ENCODE data around the gene QPCTL.
"Not testable (repeated sequence)": the region's sequence is repeated elsewhere in the genome, so short reads cannot be mapped to it uniquely, and the experiment has no call there.

Gene QPCTL

DNA sequence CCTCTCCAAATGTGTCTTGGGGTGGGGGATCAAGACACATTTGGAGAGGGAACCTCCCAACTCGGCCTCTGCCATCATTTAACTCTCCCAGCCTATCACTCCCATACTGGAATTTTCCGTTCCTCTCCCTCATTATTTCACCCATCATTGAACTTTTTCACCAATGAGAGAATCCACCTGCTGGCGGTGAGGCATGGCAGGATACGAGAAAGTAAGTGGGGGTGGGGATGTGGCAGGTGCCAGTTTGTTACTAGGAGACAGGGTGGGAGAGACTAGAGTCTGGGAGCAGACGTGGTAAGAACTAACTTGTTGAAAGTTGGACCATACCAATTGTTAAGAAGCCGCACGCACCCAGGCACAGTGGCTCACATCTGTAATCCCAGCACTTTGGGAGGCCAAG, 17.5 kb upstream of the QPCTL start:
- CTCF ChIA-PET: interaction anchor here (0.7 kb wide), 1 partner anchor 65 kb away, joined by 3 read pairs; no protein-coding TSS in a partner anchor
- DNase-seq (ENCODE audit: low spot score): no peak
- POLR2A ChIA-PET (ENCODE audit: low non-redundant PET): no interaction called here
- H3K27ac ChIP-seq: no peak overlapping the region
- TF ChIP-seq, protein P1, sequence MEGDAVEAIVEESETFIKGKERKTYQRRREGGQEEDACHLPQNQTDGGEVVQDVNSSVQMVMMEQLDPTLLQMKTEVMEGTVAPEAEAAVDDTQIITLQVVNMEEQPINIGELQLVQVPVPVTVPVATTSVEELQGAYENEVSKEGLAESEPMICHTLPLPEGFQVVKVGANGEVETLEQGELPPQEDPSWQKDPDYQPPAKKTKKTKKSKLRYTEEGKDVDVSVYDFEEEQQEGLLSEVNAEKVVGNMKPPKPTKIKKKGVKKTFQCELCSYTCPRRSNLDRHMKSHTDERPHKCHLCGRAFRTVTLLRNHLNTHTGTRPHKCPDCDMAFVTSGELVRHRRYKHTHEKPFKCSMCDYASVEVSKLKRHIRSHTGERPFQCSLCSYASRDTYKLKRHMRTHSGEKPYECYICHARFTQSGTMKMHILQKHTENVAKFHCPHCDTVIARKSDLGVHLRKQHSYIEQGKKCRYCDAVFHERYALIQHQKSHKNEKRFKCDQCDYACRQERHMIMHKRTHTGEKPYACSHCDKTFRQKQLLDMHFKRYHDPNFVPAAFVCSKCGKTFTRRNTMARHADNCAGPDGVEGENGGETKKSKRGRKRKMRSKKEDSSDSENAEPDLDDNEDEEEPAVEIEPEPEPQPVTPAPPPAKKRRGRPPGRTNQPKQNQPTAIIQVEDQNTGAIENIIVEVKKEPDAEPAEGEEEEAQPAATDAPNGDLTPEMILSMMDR (conservative IDR thresholded peaks at IDR 0.05; ENCODE audit: low read depth): no peak

DNA sequence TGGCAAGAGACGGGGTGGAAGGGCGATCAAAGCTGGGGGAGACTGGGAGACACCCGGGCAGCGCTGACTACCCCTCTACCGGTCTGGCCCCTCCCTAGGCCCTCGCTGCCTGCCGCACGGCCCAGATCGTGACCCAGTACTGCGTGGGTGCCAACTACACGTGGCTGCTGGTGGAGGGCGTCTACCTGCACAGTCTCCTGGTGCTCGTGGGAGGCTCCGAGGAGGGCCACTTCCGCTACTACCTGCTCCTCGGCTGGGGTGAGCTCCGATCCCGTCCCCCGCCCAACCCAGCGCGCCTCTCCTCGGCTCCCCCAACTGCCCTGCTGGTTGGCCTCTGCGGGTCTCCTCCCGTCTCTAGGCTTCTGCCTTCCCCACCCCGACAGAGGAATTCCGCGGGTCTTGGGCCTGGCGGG, 15.6 kb upstream of the QPCTL start:
- peak overlapping the region; percentile 52 for H3K27ac ChIP-seq
- ChIA-PET POLR2A (ENCODE audit: low non-redundant PET) (interaction anchor here (1.0 kb wide), 1 partner anchor 15 kb away, joined by 3 read pairs; the partner anchor contains the start of gene QPCTL), CTCF (interaction anchor here (0.5 to 1.1 kb wide), 3 partner anchors 16 to 804 kb away, joined by 3 to 5 read pairs (median 4); partner anchors contain the start of gene QPCTL)
- DNase-seq (ENCODE audit: low spot score): no peak
- TF ChIP-seq, protein P1 (conservative IDR thresholded peaks at IDR 0.05; ENCODE audit: low read depth): no peak

DNA sequence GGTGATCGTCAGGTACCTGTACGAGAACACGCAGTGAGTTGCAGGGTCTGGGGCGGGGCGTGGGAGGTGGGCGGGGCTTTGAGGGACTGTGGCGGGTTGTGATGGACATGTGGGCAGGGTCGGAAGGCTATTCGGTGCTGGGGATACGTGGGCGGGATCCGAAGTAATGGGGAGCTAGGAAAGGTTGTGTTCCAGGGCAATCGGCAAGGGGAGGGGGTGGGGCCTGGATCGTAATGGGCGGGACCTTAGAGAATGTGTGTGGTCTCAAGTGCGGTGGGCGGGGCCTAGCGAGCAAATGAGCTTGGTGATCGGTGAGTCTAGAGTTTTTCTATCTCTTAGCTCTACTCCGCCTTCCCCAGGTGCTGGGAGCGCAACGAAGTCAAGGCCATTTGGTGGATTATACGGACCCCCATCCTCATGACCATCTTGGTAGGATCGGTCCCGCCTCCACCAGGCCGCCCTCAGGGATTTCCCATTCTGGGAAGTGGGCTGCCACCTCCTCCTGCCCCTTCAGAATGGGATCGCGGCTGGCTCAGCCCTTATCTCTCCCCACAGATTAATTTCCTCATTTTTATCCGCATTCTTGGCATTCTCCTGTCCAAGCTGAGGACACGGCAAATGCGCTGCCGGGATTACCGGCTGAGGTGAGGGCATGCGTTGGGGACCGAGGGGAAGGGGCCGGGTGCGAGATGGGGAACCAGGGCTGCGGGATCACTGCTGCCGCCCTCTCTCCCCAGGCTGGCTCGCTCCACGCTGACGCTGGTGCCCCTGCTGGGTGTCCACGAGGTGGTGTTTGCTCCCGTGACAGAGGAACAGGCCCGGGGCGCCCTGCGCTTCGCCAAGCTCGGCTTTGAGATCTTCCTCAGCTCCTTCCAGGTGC, 14.9 kb upstream of the QPCTL start:
- H3K27ac ChIP-seq: peak overlapping the region; percentile 52
- ChIA-PET POLR2A (ENCODE audit: low non-redundant PET) (interaction anchor here (1.0 kb wide), 1 partner anchor 15 kb away, joined by 3 read pairs; the partner anchor contains the start of gene QPCTL), CTCF (interaction anchor here (0.5 to 1.1 kb wide), 4 partner anchors 15 to 803 kb away, joined by 3 to 5 read pairs (median 4); partner anchors contain the start of gene QPCTL)
- peak; percentile 87 for DNase-seq (ENCODE audit: low spot score)
- TF ChIP-seq, protein P1 (conservative IDR thresholded peaks at IDR 0.05; ENCODE audit: low read depth): peak; percentile 41

DNA sequence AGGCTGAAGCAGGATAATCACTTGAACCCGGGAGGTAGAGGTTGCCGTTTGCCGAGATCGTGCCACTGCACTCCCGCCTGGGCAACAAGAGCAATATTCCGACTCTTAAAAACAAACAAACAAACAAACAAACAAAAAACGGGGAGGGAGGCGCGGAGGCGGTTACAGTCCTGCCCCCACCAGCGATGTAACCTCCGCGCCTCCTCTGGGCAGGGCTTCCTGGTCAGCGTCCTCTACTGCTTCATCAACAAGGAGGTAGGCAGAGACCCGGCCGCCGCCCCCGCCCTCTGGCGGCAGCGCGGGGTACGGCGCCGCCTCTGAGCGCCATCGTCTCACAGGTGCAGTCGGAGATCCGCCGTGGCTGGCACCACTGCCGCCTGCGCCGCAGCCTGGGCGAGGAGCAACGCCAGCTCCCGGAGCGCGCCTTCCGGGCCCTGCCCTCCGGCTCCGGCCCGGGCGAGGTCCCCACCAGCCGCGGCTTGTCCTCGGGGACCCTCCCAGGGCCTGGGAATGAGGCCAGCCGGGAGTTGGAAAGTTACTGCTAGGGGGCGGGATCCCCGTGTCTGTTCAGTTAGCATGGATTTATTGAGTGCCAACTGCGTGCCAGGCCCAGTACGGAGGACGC, 11.0 kb upstream of the QPCTL start:
- DNase-seq (ENCODE audit: low spot score): peak; percentile 82
- peak overlapping the region; percentile 97 for H3K27ac ChIP-seq
- POLR2A ChIA-PET (ENCODE audit: low non-redundant PET): interaction anchor here (0.7 kb wide), 1 partner anchor 9 kb away, joined by 8 read pairs; no protein-coding TSS in a partner anchor
- TF ChIP-seq, protein P1 (conservative IDR thresholded peaks at IDR 0.05; ENCODE audit: low read depth): peak; percentile 98
- CTCF ChIA-PET: interaction anchor here (0.5 to 1.2 kb wide), 9 partner anchors 9 to 958 kb away, joined by 3 to 8 read pairs (median 3); no protein-coding TSS in a partner anchor

DNA sequence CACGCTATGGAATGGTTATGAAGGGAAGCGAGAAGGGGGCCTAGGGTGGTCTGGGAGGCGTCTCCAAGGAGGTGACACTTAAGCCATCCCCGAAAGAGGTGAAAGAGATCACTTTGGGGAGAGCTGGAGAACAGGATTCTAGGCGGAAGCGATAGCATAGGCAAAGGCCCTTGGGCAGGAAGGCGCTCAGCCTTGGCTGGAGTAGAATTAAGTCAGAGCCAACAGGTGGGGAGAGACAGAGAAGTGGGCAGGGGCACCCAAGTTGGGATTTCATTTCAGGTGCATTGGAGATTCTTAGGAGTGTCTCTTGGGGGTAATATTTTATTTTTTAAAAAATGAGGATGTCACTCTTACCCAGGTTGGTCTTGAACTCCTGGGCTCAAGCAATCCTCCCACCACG, 10.3 kb upstream of the QPCTL start:
- TF ChIP-seq, protein P1 (conservative IDR thresholded peaks at IDR 0.05; ENCODE audit: low read depth): no peak
- peak overlapping the region; percentile 97 for H3K27ac ChIP-seq
- no peak for DNase-seq (ENCODE audit: low spot score)
- ChIA-PET CTCF (interaction anchor here (0.5 to 1.2 kb wide), 4 partner anchors 9 to 142 kb away, joined by 3 to 8 read pairs (median 4); no protein-coding TSS in a partner anchor), POLR2A (ENCODE audit: low non-redundant PET) (no interaction called here)

DNA sequence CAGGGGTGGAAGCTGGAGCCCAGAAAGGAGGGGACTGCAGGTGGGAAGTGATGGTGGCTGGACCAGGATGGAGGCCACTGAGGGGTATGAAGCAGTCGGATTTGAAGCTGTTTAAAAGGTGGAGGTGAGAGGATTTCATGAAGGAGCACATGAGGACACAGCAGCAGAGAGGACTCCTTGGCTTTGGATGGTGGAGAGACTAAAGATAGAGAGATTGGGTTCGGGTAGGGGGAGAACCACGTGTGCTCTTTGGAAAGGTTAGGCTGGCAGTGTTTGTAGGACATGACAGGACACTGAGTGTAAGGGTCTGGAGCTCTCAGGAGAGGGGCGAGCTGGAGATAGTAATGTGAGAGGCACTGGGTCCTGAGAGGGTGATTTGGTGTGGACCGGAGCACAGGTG, 9.6 kb upstream of the QPCTL start:
- DNase-seq (ENCODE audit: low spot score): no peak
- ChIA-PET CTCF (no interaction called here), POLR2A (ENCODE audit: low non-redundant PET) (no interaction called here)
- TF ChIP-seq, protein P1 (conservative IDR thresholded peaks at IDR 0.05; ENCODE audit: low read depth): no peak
- H3K27ac ChIP-seq: peak overlapping the region; percentile 97

DNA sequence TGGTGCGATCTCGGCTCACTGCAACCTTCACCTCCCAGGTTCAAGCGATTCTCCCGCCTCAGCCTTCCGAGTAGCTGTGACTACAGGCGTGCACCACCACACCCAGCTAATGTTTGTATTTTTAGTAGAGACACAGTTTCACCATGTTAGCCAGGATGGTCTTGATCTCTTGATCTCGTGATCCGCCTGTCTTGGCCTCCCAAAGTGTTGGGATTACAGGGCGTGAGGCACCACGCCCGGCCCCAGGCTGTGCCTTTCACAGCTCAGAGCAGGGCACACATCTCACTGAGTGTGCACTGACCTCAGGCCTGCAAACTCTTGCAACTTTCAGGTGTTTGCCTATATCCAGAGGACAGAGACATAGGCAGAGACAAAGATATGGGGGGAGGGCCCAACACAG, 7.4 kb upstream of the QPCTL start:
- CTCF ChIA-PET: interaction anchor here (0.6 to 0.7 kb wide), 3 partner anchors 174 to 1068 kb away, joined by 3 to 6 read pairs (median 3); no protein-coding TSS in a partner anchor
- peak overlapping the region; percentile 97 for H3K27ac ChIP-seq
- POLR2A ChIA-PET (ENCODE audit: low non-redundant PET): interaction anchor here (0.7 kb wide), 1 partner anchor 8 kb away, joined by 3 read pairs; no protein-coding TSS in a partner anchor
- not testable (repeated sequence) for DNase-seq (ENCODE audit: low spot score)
